ENCODE data around the gene SH3RF2.

- TF ChIP-seq POLR2A (IDR thresholded peaks at IDR 0.05) (no peak), CTCF (IDR thresholded peaks at IDR 0.05 in 4 of 5, conservative IDR thresholded peaks at IDR 0.05 in 1 of 5) (no peak)
These were observed 136.2 kb downstream of the SH3RF2 start for GRCh38 chr5:146072595-146072994.
